ENCODE data around the gene HNRNPR. TPM values are rescaled to one million over a fixed set of nuclear protein-coding genes. Genes with fewer than 3 reads are reported as not detected.
A peak's percentile ranks its signal among the peaks of the same experiment; 100 is the strongest.

The HNRNPR gene
- total and polyA plus RNA-seq, 12 donors: 36.5 to 190 (median 89.7) TPM

DNA sequence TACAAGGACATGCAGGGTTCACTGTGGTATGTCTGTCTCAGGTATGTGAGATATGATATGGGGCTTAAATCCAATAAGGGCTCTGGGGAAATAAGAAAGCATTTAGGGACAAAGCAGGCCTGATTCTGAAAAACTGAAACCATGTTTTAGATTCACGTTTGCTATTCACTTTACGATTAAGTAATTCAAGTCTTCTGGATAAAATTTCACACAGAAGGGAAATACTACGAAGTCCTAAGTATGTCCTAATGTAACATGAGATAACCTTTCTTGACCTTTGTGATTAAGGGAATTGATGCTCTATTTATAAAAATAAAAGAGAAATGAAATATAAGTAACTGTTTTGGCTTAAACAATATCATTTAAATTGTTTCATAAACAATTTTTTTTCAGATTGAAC, 55.4 kb downstream of the HNRNPR start:
- no peak for TF ChIP-seq CTCF (IDR thresholded peaks at IDR 0.05)
- no peak for TF ChIP-seq POLR2A (IDR thresholded peaks at IDR 0.05)
- Histone ChIP-seq H3K36me3 (replicated peaks in 1 of 2) (no peaks in the 10 kb centered on the region), H3K9me3 (replicated peaks in 1 of 3) (no peaks in the 10 kb centered on the region), H3K27ac (no peak overlapping the region), H3K4me1 (replicated peaks in 1 of 2) (peaks cover 12 to 16% of the 10 kb centered on the region in 2 donors), H3K27me3 (no peaks in the 10 kb centered on the region), H3K4me3 (no peak overlapping the region)
- intact Hi-C loops (cut with DNase I): no loop called here
- 34 to 53% (median 35%) methylated on average over 3 of the region's 3 CpGs for WGBS, 4 donors
- DNase-seq: no peak

GRCh38 chr1:23288201-23288600, 55.9 kb downstream of the HNRNPR start:
- Histone ChIP-seq H3K4me1 (replicated peaks in 1 of 2) (peaks cover 17 to 21% of the 10 kb centered on the region in 2 donors), H3K4me3 (no peak overlapping the region), H3K9me3 (replicated peaks in 1 of 3) (no peaks in the 10 kb centered on the region), H3K36me3 (replicated peaks in 1 of 2) (no peaks in the 10 kb centered on the region), H3K27me3 (no peaks in the 10 kb centered on the region), H3K27ac (no peak overlapping the region)
- no peak for DNase-seq
- TF ChIP-seq POLR2A (IDR thresholded peaks at IDR 0.05) (no peak), CTCF (IDR thresholded peaks at IDR 0.05) (no peak)
- intact Hi-C loops (cut with DNase I): no loop called here

DNA sequence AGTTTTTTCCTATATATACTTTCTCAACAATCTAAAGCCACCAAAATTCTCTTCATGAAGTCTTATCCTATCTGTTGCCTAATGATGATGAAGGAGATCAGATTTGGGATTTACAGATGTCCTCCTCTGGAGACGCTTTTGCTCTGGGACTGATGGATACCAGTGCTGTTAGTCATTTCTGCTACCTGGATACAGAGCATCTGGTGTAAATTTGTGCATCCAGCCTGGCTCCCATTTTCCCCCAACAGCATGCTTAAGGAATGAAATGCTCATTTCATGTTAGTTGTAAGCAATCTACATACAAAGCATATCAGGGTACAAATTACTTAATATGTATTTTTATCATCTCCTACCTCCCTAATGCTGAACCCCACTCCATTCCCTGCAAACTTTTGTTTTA, 57.7 kb downstream of the HNRNPR start:
- peaks cover 0 to 13% of the 10 kb centered on the region in 2 donors for H3K36me3 ChIP-seq (replicated peaks in 1 of 2)
- H3K27ac ChIP-seq: no peak overlapping the region
- no peaks in the 10 kb centered on the region for H3K9me3 ChIP-seq (replicated peaks in 1 of 3)
- no peak for TF ChIP-seq POLR2A (IDR thresholded peaks at IDR 0.05)
- TF ChIP-seq CTCF (IDR thresholded peaks at IDR 0.05): no peak
- no peak for DNase-seq
- H3K4me3 ChIP-seq: no peak overlapping the region
- intact Hi-C loops (cut with DNase I): no loop called here
- WGBS, 4 donors: 93 to 100% (median 97%) methylated on average over 1 of the region's 1 CpG
- H3K4me1 ChIP-seq (replicated peaks in 1 of 2): peaks cover 24 to 28% of the 10 kb centered on the region in 2 donors
- no peaks in the 10 kb centered on the region for H3K27me3 ChIP-seq

DNA sequence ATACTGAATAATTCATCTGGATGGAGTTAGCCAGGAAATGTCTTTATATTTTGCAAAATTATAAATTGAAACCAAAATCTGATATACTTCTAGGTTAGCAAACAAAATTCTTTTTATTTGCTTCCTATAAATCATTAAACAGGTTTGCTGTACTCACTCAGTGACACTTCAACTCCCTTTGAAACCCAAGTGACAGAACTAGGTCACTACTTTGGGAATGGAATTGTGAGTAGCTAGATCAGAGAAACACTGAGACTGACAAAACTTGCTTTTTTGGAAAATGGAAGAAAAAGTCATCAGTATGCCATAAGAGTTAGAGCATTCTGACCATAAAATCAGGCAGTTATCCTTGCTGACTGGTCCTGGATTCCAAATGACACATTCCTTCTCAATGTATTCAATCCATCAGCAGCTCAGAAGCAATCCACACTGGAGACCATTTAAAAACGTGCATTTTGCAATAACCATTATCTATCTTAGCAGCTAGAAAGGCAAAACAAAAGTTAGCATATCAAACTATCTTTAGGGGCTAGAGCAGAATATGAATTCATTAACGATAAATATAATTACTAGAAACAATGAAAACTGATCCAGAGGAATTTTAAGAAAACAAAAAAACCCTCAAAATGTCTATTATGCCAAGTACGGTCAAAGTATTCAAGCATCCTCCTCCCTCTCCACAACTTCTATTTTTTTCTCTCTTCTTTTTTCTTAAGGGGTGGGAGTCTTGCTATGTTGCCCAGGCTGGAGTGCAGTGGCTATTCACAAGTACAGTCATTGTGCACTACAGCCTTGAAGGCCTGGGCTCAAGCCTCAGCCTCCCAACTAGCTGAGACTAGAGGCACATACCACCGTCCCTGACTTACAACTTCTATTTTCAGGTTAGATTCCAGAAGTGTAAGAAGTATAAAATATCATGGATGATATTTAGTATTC, 60.1 kb downstream of the HNRNPR start:
- TF ChIP-seq CTCF (IDR thresholded peaks at IDR 0.05) (no peak), POLR2A (IDR thresholded peaks at IDR 0.05) (no peak)
- no peak for DNase-seq
- H3K4me1 ChIP-seq (replicated peaks in 1 of 2): peaks cover 24% of the 10 kb centered on the region in 2 donors
- peak overlapping the region in 2 of 5 donors; percentile 25 to 50 for H3K27ac ChIP-seq
- no peaks in the 10 kb centered on the region for H3K9me3 ChIP-seq (replicated peaks in 1 of 3)
- intact Hi-C loops (cut with DNase I): no loop called here
- peaks cover 0 to 18% of the 10 kb centered on the region in 2 donors for H3K36me3 ChIP-seq (replicated peaks in 1 of 2)
- H3K27me3 ChIP-seq: no peaks in the 10 kb centered on the region
- WGBS, 4 donors: 77 to 83% (median 79%) methylated on average over 4 of the region's 4 CpGs
- no peak overlapping the region for H3K4me3 ChIP-seq
